Neural cell (in vitro differentiated cells): ENCODE results near the gene C3AR1.

ENCODE experiments used
- MXI1 ChIP-seq: fragments of 450-650 bp; conservative IDR thresholded peaks from 2 replicates; pipeline ENCODE4 v1.6.1; 2014; ENCODE audit warnings: antibody characterized with exemption, mild to moderate bottlenecking; ENCODE audit not compliant: poor library complexity, severe bottlenecking
- POLR2AphosphoS5 ChIP-seq: IDR thresholded peaks from 2 replicates; pipeline ENCODE4 v1.6.1; 2012
- RAD21 ChIP-seq: fragments of 450-650 bp; conservative IDR thresholded peaks from 2 replicates; pipeline ENCODE4 v1.6.1; 2014; ENCODE audit warnings: antibody characterized with exemption, mild to moderate bottlenecking, moderate library complexity
- TAF1 ChIP-seq: IDR thresholded peaks from 2 replicates; pipeline ENCODE4 v1.6.1; 2012; ENCODE audit warnings: low read depth
- TF ChIP-seq, protein P1 (sequence below): fragments of 450-650 bp; IDR thresholded peaks from 2 replicates; pipeline ENCODE4 v1.5.1; 2014; ENCODE audit warnings: antibody characterized with exemption, mild to moderate bottlenecking, moderate library complexity; ENCODE audit not compliant: poor library complexity, severe bottlenecking
- TF ChIP-seq, protein P2 (sequence below): IDR thresholded peaks from 2 replicates; pipeline ENCODE4 v1.6.1; 2012; ENCODE audit warnings: borderline replicate concordance

DNA sequence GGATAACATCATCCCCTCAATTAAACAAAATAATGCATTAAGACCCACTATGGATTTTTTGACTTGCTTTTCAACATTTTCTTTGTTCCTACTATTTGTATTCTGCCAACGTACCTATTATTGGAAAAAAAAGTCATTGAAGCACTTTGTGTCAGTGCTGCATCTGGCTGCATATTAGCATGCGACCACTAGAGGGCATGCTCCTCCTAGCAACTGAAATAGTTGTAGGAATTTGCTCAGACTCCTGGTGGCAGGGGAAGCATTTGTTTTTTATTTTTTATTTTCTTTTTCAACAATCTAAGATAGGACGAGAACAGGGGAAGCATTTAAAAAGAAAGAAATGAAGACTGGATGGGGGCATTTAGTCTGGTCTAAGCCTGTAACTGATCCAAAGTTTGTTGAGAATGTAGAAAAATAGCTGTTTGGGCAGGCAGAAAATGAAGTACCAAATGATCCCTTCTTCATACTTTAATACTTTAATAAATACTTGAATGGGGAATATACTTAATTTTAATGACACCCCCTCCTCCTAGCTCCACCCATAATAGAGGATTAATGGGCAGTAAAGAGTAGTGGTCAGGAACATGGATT, 42.7 kb upstream of the C3AR1 start:
- no peak for TF ChIP-seq TAF1
- TF ChIP-seq RAD21: peak; percentile 97
- TF ChIP-seq MXI1: no peak
- TF ChIP-seq POLR2AphosphoS5: no peak
- TF ChIP-seq, protein P1, sequence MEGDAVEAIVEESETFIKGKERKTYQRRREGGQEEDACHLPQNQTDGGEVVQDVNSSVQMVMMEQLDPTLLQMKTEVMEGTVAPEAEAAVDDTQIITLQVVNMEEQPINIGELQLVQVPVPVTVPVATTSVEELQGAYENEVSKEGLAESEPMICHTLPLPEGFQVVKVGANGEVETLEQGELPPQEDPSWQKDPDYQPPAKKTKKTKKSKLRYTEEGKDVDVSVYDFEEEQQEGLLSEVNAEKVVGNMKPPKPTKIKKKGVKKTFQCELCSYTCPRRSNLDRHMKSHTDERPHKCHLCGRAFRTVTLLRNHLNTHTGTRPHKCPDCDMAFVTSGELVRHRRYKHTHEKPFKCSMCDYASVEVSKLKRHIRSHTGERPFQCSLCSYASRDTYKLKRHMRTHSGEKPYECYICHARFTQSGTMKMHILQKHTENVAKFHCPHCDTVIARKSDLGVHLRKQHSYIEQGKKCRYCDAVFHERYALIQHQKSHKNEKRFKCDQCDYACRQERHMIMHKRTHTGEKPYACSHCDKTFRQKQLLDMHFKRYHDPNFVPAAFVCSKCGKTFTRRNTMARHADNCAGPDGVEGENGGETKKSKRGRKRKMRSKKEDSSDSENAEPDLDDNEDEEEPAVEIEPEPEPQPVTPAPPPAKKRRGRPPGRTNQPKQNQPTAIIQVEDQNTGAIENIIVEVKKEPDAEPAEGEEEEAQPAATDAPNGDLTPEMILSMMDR: peak; percentile 98
- TF ChIP-seq, protein P2, sequence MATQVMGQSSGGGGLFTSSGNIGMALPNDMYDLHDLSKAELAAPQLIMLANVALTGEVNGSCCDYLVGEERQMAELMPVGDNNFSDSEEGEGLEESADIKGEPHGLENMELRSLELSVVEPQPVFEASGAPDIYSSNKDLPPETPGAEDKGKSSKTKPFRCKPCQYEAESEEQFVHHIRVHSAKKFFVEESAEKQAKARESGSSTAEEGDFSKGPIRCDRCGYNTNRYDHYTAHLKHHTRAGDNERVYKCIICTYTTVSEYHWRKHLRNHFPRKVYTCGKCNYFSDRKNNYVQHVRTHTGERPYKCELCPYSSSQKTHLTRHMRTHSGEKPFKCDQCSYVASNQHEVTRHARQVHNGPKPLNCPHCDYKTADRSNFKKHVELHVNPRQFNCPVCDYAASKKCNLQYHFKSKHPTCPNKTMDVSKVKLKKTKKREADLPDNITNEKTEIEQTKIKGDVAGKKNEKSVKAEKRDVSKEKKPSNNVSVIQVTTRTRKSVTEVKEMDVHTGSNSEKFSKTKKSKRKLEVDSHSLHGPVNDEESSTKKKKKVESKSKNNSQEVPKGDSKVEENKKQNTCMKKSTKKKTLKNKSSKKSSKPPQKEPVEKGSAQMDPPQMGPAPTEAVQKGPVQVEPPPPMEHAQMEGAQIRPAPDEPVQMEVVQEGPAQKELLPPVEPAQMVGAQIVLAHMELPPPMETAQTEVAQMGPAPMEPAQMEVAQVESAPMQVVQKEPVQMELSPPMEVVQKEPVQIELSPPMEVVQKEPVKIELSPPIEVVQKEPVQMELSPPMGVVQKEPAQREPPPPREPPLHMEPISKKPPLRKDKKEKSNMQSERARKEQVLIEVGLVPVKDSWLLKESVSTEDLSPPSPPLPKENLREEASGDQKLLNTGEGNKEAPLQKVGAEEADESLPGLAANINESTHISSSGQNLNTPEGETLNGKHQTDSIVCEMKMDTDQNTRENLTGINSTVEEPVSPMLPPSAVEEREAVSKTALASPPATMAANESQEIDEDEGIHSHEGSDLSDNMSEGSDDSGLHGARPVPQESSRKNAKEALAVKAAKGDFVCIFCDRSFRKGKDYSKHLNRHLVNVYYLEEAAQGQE: no peak
